Activated T-helper 1 cell treated with anti-CD3 and anti-CD28 coated beads, Interleukin-12 subunit alpha, Interleukin-12 subunit beta, Interleukin-2, Interleukin-4 antibody, amounts not matched to agents 30 ng/mL and 10 ng/mL and 1 ng/mL, durations not matched to agents 14 hours and 24 hours and 36 hours (primary cell): ENCODE results near the gene EPHB3. TPM values are rescaled to one million over a fixed set of nuclear protein-coding genes. Genes with fewer than 3 reads are reported as not detected.

Experiments
- DNase-seq: peaks from one replicate; pipeline ENCODE4 v3.0.0; 2021; ENCODE audit warnings: low spot score
- H3K27ac Mint-ChIP-seq: one replicate; pipeline ENCODE4 v1.8.0; 2021; ENCODE audit warnings: mild to moderate bottlenecking, mixed read lengths
- H3K27me3 Mint-ChIP-seq: one replicate; pipeline ENCODE4 v1.8.0; 2022; ENCODE audit warnings: mild to moderate bottlenecking, moderate library complexity, mixed read lengths; ENCODE audit not compliant: insufficient read depth
- H3K36me3 Mint-ChIP-seq: one replicate; pipeline ENCODE4 v1.8.0; 2021; ENCODE audit warnings: low read depth, mixed read lengths
- H3K4me1 Mint-ChIP-seq: one replicate; pipeline ENCODE4 v1.8.0; 2021; ENCODE audit warnings: low read depth, mixed read lengths
- H3K4me3 Mint-ChIP-seq: one replicate; pipeline ENCODE4 v1.8.0; 2021; ENCODE audit warnings: mild to moderate bottlenecking, moderate library complexity, mixed read lengths
- H3K9me3 Mint-ChIP-seq: one replicate; pipeline ENCODE4 v1.8.0; 2021; ENCODE audit warnings: mixed read lengths
- intact Hi-C: fragments of 100-400 bp; cut with micrococcal nuclease; formaldehyde crosslinking; loops from one replicate; pipeline ENCODE4 v1.15.1; 2024
- total RNA-seq: library from RNA; stranded (reverse); gene quantifications from 2 replicates; pipeline ENCODE4 v1.2.3, GENCODE V29; 2022

EPHB3 gene
- total RNA-seq, 1 donor from 2014 or later: 0.31 TPM

- DNase-seq: no peak
- Mint-ChIP-seq H3K36me3 (no peaks in the 10 kb centered on the region), H3K4me3 (no peak overlapping the region), H3K4me1 (no peaks in the 10 kb centered on the region), H3K27ac (no peak overlapping the region), H3K27me3 (peaks cover 4% of the 10 kb centered on the region), H3K9me3 (no peaks in the 10 kb centered on the region)
- intact Hi-C loops: no loop called here
Measured at GRCh38 chr3:184594371-184595001, 32.9 kb downstream of the EPHB3 start.

DNA sequence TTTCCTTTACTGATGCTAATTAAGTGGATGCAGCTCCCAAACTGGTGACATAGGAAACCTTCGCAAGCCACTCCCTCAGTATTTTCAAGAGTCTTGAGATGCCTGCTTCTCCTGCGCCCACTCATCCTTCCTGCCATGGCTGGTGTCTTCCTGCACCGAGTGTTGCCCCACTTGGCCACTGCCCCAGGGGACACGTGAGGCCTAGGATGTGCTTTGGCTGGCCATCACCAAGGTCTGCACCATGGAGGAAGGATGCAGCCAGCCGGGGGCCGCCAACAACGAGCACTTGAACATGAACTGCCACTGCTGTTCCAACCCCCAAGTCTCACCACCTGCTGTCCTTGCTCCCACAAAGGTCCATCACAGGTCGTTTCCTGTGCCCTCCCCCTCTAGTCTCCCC is 34.1 kb downstream of the EPHB3 start:
- Mint-ChIP-seq H3K4me3 (no peak overlapping the region), H3K36me3 (no peaks in the 10 kb centered on the region), H3K27ac (no peak overlapping the region), H3K9me3 (no peaks in the 10 kb centered on the region), H3K27me3 (peaks cover 12% of the 10 kb centered on the region), H3K4me1 (no peaks in the 10 kb centered on the region)
- no peak for DNase-seq
- intact Hi-C loops: no loop called here

- intact Hi-C loops: no loop called here
- Mint-ChIP-seq H3K4me1 (no peaks in the 10 kb centered on the region), H3K9me3 (no peaks in the 10 kb centered on the region), H3K4me3 (no peak overlapping the region), H3K36me3 (no peaks in the 10 kb centered on the region), H3K27ac (no peak overlapping the region), H3K27me3 (peaks cover 18% of the 10 kb centered on the region)
- no peak for DNase-seq
Measured at GRCh38 chr3:184596233-184596632, 34.6 kb downstream of the EPHB3 start.

DNA sequence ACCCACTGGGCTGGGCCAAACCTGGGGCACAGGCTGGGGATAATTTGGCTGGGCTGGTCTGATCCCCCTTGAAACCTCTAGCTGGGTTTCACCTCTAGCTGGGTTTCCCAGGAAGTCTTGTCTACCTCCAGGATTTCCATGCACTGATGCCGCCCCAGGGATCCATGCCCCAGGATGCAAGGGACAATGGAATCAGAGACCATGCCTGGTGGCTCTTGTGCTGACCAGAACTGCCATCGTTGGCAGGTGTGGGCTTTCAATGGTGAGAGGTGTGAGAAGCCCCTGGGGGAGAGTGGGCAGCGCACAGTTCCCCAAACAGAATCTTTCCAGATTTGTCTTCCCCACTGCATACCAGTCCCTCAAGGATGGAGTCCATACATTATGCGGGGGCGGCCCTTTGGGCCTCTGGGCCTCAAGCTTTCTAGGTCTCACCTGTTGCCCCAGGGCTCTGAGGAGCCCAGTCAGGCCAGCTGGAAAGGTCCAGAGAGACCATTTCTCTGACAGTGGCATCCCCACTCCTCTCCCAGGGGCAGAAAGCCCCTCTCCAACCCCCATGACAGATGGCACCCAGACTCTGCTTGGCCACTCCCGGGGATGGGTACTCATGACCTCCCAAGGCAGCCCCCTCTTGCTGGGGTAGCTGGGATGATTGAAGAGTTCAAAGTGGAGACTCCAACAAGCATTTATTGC is 35.4 kb downstream of the EPHB3 start:
- H3K36me3 Mint-ChIP-seq: no peaks in the 10 kb centered on the region

GRCh38 chr3:184597829-184598573 is 36.4 kb downstream of the EPHB3 start:
- H3K4me3 Mint-ChIP-seq: no peak overlapping the region
- intact Hi-C loops: no loop called here
- H3K27me3 Mint-ChIP-seq: peaks cover 26% of the 10 kb centered on the region
- no peaks in the 10 kb centered on the region for H3K4me1 Mint-ChIP-seq
- no peaks in the 10 kb centered on the region for H3K9me3 Mint-ChIP-seq
- H3K36me3 Mint-ChIP-seq: no peaks in the 10 kb centered on the region
- no peak overlapping the region for H3K27ac Mint-ChIP-seq
- DNase-seq: no peak

More for the DNA sequence above, 35.4 kb downstream of the EPHB3 start:
- Mint-ChIP-seq H3K4me1 (no peaks in the 10 kb centered on the region), H3K9me3 (no peaks in the 10 kb centered on the region), H3K4me3 (no peak overlapping the region), H3K27ac (no peak overlapping the region), H3K27me3 (peaks cover 20% of the 10 kb centered on the region)
- intact Hi-C loops: no loop called here
- DNase-seq: no peak

- H3K36me3 Mint-ChIP-seq: no peaks in the 10 kb centered on the region
- H3K27me3 Mint-ChIP-seq: peaks cover 32% of the 10 kb centered on the region
- DNase-seq: no peak
- no peak overlapping the region for H3K27ac Mint-ChIP-seq
- no peaks in the 10 kb centered on the region for H3K4me1 Mint-ChIP-seq
- H3K4me3 Mint-ChIP-seq: no peak overlapping the region
- H3K9me3 Mint-ChIP-seq: no peaks in the 10 kb centered on the region
- intact Hi-C loops: no loop called here
Measured at GRCh38 chr3:184598574-184598927, 37.0 kb downstream of the EPHB3 start.

- H3K4me1 Mint-ChIP-seq: no peaks in the 10 kb centered on the region
- DNase-seq: no peak
- H3K9me3 Mint-ChIP-seq: no peaks in the 10 kb centered on the region
- intact Hi-C loops: no loop called here
- H3K4me3 Mint-ChIP-seq: no peak overlapping the region
- H3K27ac Mint-ChIP-seq: no peak overlapping the region
- H3K36me3 Mint-ChIP-seq: no peaks in the 10 kb centered on the region
- H3K27me3 Mint-ChIP-seq: peaks cover 35% of the 10 kb centered on the region
Measured at GRCh38 chr3:184599143-184599542, 37.6 kb downstream of the EPHB3 start.

DNA sequence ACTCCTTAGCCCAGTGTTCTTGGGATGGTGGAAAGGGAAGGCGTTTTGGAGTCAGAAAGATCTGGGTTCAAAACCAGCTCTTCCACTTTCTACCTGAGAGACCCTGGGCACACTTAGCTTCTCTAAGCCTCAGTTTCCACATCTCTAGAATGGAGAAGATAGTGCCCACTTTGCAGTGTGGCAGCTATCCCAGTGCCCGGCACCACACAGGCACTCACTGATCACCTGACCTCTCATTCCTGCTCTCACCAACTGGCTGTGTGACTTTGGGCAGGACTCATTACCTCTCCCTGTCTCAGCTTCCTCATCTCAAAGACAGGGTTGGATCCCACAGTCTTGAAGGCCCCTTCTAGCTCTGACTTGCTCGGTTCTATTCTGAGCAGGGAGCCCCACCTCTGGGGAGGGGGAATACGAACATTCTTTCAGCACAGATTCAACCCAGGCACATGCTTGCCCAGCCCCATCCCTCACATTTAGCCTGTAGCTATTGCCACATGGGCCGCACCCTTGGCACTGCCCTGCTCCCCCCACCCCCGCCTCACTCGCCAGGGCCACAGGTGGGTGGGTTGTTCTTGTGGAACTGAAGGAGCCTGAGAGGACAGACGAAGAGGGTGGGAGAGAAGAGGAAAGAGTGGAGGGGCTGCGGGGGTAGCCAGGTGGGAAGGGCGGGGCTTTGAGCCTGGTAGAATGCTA is 39.2 kb downstream of the EPHB3 start:
- Mint-ChIP-seq H3K27me3 (peaks cover 49% of the 10 kb centered on the region), H3K36me3 (no peaks in the 10 kb centered on the region), H3K4me3 (no peak overlapping the region), H3K4me1 (no peaks in the 10 kb centered on the region), H3K9me3 (no peaks in the 10 kb centered on the region), H3K27ac (no peak overlapping the region)
- no peak for DNase-seq
- intact Hi-C loops: no loop called here

DNA sequence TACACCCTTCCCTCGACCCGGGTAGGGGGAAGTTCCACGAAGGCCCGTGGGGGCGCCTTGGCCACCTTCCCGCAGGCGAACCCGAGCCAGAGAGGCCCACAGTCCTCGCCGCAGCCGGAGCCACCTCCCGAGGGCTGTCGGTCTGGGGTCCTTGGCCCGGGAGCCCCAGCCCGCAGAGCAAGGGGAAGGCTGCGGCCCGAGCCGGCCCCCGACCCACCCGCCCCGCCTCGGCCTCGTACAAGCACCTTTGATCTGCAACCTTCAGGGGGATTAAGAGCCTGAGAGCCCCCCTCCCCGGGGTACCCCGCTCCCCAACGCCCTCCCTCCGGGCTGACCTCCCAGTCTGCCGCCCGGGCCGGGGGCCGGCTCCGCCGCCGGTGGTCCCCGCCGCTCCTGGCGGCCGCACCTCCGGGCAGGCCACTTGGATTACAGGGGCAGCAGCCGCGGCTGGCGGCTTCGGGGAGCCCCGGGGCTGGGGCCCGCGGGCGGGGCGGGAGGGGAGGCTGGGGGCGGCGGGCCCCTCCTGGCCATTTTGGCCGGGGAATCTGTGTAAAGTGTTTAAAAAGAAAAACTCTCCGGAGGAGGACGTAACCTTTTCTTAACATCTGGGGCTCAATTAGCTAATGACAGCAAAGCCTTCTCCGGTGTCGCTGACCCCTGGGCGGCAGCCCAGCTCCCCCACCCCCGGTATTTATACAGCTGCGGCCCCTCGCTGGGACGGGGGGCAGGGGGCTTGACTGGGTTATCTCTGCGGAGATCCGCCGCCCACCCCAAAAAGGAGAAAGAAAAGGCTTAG is 40.2 kb downstream of the EPHB3 start:
- H3K27ac Mint-ChIP-seq: no peak overlapping the region
- H3K27me3 Mint-ChIP-seq: peaks cover 57% of the 10 kb centered on the region
- H3K36me3 Mint-ChIP-seq: no peaks in the 10 kb centered on the region
- no peaks in the 10 kb centered on the region for H3K4me1 Mint-ChIP-seq
- H3K4me3 Mint-ChIP-seq: no peak overlapping the region
- no peak for DNase-seq
- intact Hi-C loops: no loop called here
- no peaks in the 10 kb centered on the region for H3K9me3 Mint-ChIP-seq

DNA sequence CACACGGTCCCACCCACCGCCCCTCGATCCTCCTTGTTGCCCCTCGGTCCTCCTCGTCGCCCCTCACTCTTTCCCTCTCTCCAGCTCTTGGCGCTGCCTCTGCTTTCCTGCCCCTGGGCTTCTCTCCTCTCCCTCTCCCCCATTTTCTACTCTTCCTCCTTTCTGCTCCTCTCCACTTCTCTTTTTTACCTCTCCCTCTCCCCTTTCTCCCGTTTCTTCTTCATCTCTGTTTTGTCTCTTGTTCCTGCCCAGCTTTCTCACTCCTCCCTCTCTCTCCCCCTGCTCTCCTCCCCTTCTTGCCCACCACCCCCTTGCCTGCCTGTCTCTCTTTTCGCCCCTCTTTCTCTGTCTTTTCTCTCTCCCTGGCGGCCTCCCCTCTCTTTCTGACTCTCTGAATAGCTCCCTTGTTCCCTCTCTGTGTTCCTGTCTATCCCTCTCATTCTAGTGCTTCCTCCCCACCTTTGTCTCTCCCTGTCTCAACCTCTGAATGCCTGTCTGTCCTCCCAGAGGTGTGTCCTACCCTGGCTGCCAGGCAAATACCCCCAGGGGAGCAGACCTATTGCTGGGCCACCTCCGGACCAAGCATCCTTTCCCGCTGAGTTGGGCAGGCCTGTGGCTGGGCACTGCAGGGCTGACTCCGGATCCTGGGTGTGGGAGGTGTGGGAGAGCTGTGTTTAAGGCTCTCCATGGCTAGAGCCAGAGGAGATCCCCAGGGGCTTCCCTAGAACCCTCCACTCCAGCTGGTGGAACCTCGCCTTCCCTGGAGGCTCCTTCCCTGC is 41.0 kb downstream of the EPHB3 start:
- Mint-ChIP-seq H3K36me3 (no peaks in the 10 kb centered on the region), H3K4me3 (no peak overlapping the region), H3K4me1 (no peaks in the 10 kb centered on the region), H3K27ac (no peak overlapping the region), H3K9me3 (no peaks in the 10 kb centered on the region), H3K27me3 (peaks cover 60% of the 10 kb centered on the region)
- intact Hi-C loops: no loop called here
- no peak for DNase-seq

- no peak for DNase-seq
- H3K9me3 Mint-ChIP-seq: no peaks in the 10 kb centered on the region
- H3K27me3 Mint-ChIP-seq: peaks cover 60% of the 10 kb centered on the region
- intact Hi-C loops: no loop called here
- H3K4me1 Mint-ChIP-seq: peaks cover 4% of the 10 kb centered on the region
- H3K27ac Mint-ChIP-seq: no peak overlapping the region
- no peak overlapping the region for H3K4me3 Mint-ChIP-seq
- H3K36me3 Mint-ChIP-seq: no peaks in the 10 kb centered on the region
Measured at GRCh38 chr3:184603151-184604030, 41.8 kb downstream of the EPHB3 start.
